ENCODE measurements around the gene SHF. TPM values are rescaled to one million over a fixed set of nuclear protein-coding genes. Genes with fewer than 3 reads are reported as not detected.

Gene SHF
- total and polyA plus RNA-seq, 2 donors (not counting 3 experiments of a cell fraction or from before 2014, with no cell fraction given), result 2.8 to 5.2 TPM

- Histone ChIP-seq H3K9ac (replicated peaks; ENCODE audit: extremely low read depth, insufficient read depth, low read length) (no peak overlapping the region), H3K79me2 (ENCODE audit: control insufficient read depth, insufficient read depth, low read length) (no peaks in the 10 kb centered on the region), H3K27ac (ENCODE audit: insufficient read depth, low read depth, low read length) (no peak overlapping the region), H3K4me3 (replicated peaks in 1 of 3; ENCODE audit: insufficient read depth in 1 of 3, low read depth in 1 of 3, low read length in 3 of 3) (no peak overlapping the region), H3K9me1 (replicated peaks; ENCODE audit: control insufficient read depth, extremely low read depth, insufficient read depth, low read length) (no peaks in the 10 kb centered on the region), H3K27me3 (ENCODE audit: control insufficient read depth in 2 of 2, insufficient read depth in 2 of 2, low read length in 2 of 2) (peaks cover 21 to 43% of the 10 kb centered on the region in 2 experiments), H3K9me3 (replicated peaks; ENCODE audit: control insufficient read depth, insufficient read depth, low read length) (no peaks in the 10 kb centered on the region), H2AFZ (ENCODE audit: low read depth, low read length) (no peak overlapping the region), H4K20me1 (replicated peaks; ENCODE audit: control insufficient read depth, extremely low read depth, insufficient read depth, low read length) (no peaks in the 10 kb centered on the region), H3K36me3 (ENCODE audit: control insufficient read depth in 2 of 2, extremely low read depth in 1 of 2, insufficient read depth in 2 of 2, low read length in 2 of 2) (no peaks in the 10 kb centered on the region), H3K4me1 (ENCODE audit: control insufficient read depth, extremely low read depth, insufficient read depth, low read length) (peaks cover 8% of the 10 kb centered on the region), H3K4me2 (ENCODE audit: insufficient read depth, low read length) (no peak overlapping the region)
- ChIA-PET CTCF (interaction anchor here (1.2 to 2.0 kb wide), 2 partner anchors 15 to 40 kb away, joined by 4 to 8 read pairs; no protein-coding TSS in a partner anchor), POLR2A (no interaction called here)
- FAIRE-seq, result no peak
- no TSS peak for BruUV-seq (replicated peaks)
- dilution Hi-C loops (cut with MboI; ENCODE audit: extremely low pct_ligation_motif_present, low sequenced_read_pairs), result no loop called here
- intact Hi-C loops (cut with micrococcal nuclease), result no loop called here
- TF ChIP-seq GATA2 (IDR thresholded peaks at IDR 0.05; ENCODE audit: insufficient read depth, insufficient read length, low read depth, low read length), result no peak
- no peak for TF ChIP-seq POLR2AphosphoS5 (IDR thresholded peaks at IDR 0.05; ENCODE audit: insufficient read depth, low read depth, low read length)
- TF ChIP-seq FOS (IDR thresholded peaks at IDR 0.05; ENCODE audit: borderline replicate concordance, insufficient read depth, low read length), result no peak
- TF ChIP-seq EZH2 (IDR thresholded peaks at IDR 0.05; ENCODE audit: borderline replicate concordance, low read depth, low read length, severe bottlenecking), result no peak
- no peak for TF ChIP-seq POLR2A (IDR thresholded peaks at IDR 0.05; ENCODE audit: low read depth, low read length)
- TF ChIP-seq MAX (IDR thresholded peaks at IDR 0.05; ENCODE audit: insufficient read depth, insufficient read length), result no peak
- TF ChIP-seq MYC (IDR thresholded peaks at IDR 0.05; ENCODE audit: low read depth, low read length), result no peak
- no peak for TF ChIP-seq CTCF (IDR thresholded peaks at IDR 0.05; ENCODE audit: extremely low read depth in 1 of 2, insufficient read depth in 1 of 2, low read depth in 1 of 2, low read length in 2 of 2)
- no peak for TF ChIP-seq JUN (IDR thresholded peaks at IDR 0.05; ENCODE audit: borderline replicate concordance, insufficient read depth, insufficient read length, low read depth)
- no peak for DNase-seq (ENCODE audit: low read depth, low spot score)
These were observed 65.0 kb downstream of the SHF start for GRCh38 chr15:45122719-45123118.

Data from endothelial cell of umbilical vein (primary cell).